Bronchus fibroblast of lung (primary cell): ENCODE data around the gene RNF138. TPM values are rescaled to one million over a fixed set of nuclear protein-coding genes. Genes with fewer than 3 reads are reported as not detected.

Source experiments
- total RNA-seq: library from RNA; depleted of rRNA; stranded (reverse); fragments of >200 nt; gene quantifications from 2 replicates; pipeline ENCODE4 v1.2.3, GENCODE V29; 2015

Gene RNF138
- 15.9 and 18.0 TPM in 2 replicates for total RNA-seq

GRCh38 chr18:32091724-32092421 is at the start of gene RNF138:
Gene RNF138, plus strand, starts transcription at chr18:32091874. Its CDS starts 903 bp downstream, at chr18:32092777.

Other genes starting within 250 kb of the RNF138 start
- 16.8 and 20.1 TPM in 2 replicates for gene TRAPPC8, start 148.7 kb upstream of the RNF138 start, total RNA-seq
- 0.30 and 0.34 TPM in 2 replicates for gene RNF125, start 73.0 kb upstream of the RNF138 start, total RNA-seq
- gene MEP1B, start 98.2 kb downstream of the RNF138 start, total RNA-seq = not detected in 2 replicates